Liver (tissue), 9 donors: Measurements from ENCODE around the gene ATR. TPM values are rescaled to one million over a fixed set of nuclear protein-coding genes. Genes with fewer than 3 reads are reported as not detected.

ENCODE experiments used
- DNase-seq: peaks from one replicate; pipeline ENCODE4 v3.0.0-alpha.2; 2017; ENCODE audit warnings: low spot score
- H3K27ac ChIP-seq, 2 donors: one replicate each; pipeline ENCODE4 v1.7.0; 2013; ENCODE audit warnings: inconsistent platforms in 2 of 2, low read length in 2 of 2, control low read depth in 1 of 2, low read depth in 1 of 2, mild to moderate bottlenecking in 1 of 2
- H3K27me3 ChIP-seq, 4 donors: one replicate each; pipeline versions ENCODE4 v1.6.1 to v1.7.0; 2013; ENCODE audit warnings: low read length in 3 of 4, inconsistent platforms in 1 of 4, mild to moderate bottlenecking in 1 of 4, moderate library complexity in 1 of 4; ENCODE audit not compliant: control insufficient read depth in 4 of 4, insufficient read depth in 4 of 4
- H3K36me3 ChIP-seq, 4 donors: one replicate each; pipeline versions ENCODE4 v1.6.1 to v1.7.0; 2013; ENCODE audit warnings: low read length in 3 of 4, mild to moderate bottlenecking in 3 of 4, low read depth in 1 of 4, moderate library complexity in 1 of 4; ENCODE audit not compliant: control insufficient read depth in 4 of 4, insufficient read depth in 3 of 4
- H3K4me1 ChIP-seq, 4 donors: one replicate each; pipeline versions ENCODE4 v1.6.1 to v1.7.0; 2013; ENCODE audit warnings: low read length in 3 of 4, mild to moderate bottlenecking in 3 of 4, moderate library complexity in 1 of 4; ENCODE audit not compliant: control insufficient read depth in 4 of 4, insufficient read depth in 4 of 4
- H3K4me3 ChIP-seq, 3 donors: one replicate each; pipeline versions ENCODE4 v1.6.1 to v1.7.0; 2013; ENCODE audit warnings: low read length in 3 of 3, control low read depth in 1 of 3, low read depth in 1 of 3, mild to moderate bottlenecking in 1 of 3
- H3K9ac ChIP-seq, 2 donors: one replicate each; pipeline ENCODE4 v1.7.0; 2013; ENCODE audit warnings: low read length in 2 of 2, mild to moderate bottlenecking in 2 of 2, moderate library complexity in 2 of 2, control low read depth in 1 of 2, low read depth in 1 of 2
- H3K9me3 ChIP-seq, 4 donors: one replicate each; pipeline versions ENCODE4 v1.6.1 to v1.7.0; 2013; ENCODE audit warnings: low read length in 3 of 4; ENCODE audit not compliant: control insufficient read depth in 4 of 4
- ATF3 ChIP-seq: IDR thresholded peaks from 2 replicates; pipeline ENCODE4 v1.6.1; 2016; ENCODE audit warnings: antibody characterized with exemption
- CTCF ChIP-seq: fragments of 150-350 bp; IDR thresholded peaks from 2 replicates; pipeline ENCODE4 v1.5.1; 2017; ENCODE audit warnings: improper control_type of control experiment, low read depth, low read length; ENCODE audit not compliant: missing input control
- EGR1 ChIP-seq, 2 donors: IDR thresholded peaks; 2 replicates each; pipeline ENCODE4 v1.6.1; 2016 to 2018; ENCODE audit warnings: antibody characterized with exemption in 2 of 2, low read depth in 2 of 2
- FOXA1 ChIP-seq: IDR thresholded peaks from 2 replicates; pipeline ENCODE4 v1.6.1; 2016; ENCODE audit warnings: antibody characterized with exemption
- FOXA2 ChIP-seq: IDR thresholded peaks from 2 replicates; pipeline ENCODE4 v1.6.1; 2016; ENCODE audit warnings: antibody characterized with exemption
- GABPA ChIP-seq, 2 donors: IDR thresholded peaks in 1 of 2; conservative IDR thresholded peaks in 1 of 2; 2 replicates each; pipeline ENCODE4 v1.6.1; 2016; ENCODE audit warnings: antibody characterized with exemption in 2 of 2, mild to moderate bottlenecking in 1 of 2, moderate library complexity in 1 of 2
- HNF4A ChIP-seq, 2 donors: conservative IDR thresholded peaks; 2 replicates each; pipeline ENCODE4 v1.6.1; 2016; ENCODE audit warnings: antibody characterized with exemption in 2 of 2, mild to moderate bottlenecking in 2 of 2
- HNF4G ChIP-seq: IDR thresholded peaks from 2 replicates; pipeline ENCODE4 v1.6.1; 2016; ENCODE audit warnings: antibody characterized with exemption
- JUND ChIP-seq, 2 donors: IDR thresholded peaks; 2 replicates each; pipeline ENCODE4 v1.6.1; 2016; ENCODE audit warnings: antibody characterized with exemption in 2 of 2
- MAX ChIP-seq: IDR thresholded peaks from 2 replicates; pipeline ENCODE4 v1.6.1; 2016; ENCODE audit warnings: antibody characterized with exemption
- NR2F2 ChIP-seq: IDR thresholded peaks from 2 replicates; pipeline ENCODE4 v1.6.1; 2016; ENCODE audit warnings: antibody characterized with exemption
- RAD21 ChIP-seq, 2 donors: IDR thresholded peaks; 2 replicates each; pipeline ENCODE4 v1.6.1; 2016; ENCODE audit warnings: antibody characterized with exemption in 2 of 2, mild to moderate bottlenecking in 2 of 2
- REST ChIP-seq: IDR thresholded peaks from 2 replicates; pipeline ENCODE4 v1.6.1; 2016; ENCODE audit warnings: antibody characterized with exemption, mild to moderate bottlenecking
- RXRA ChIP-seq, 2 donors: IDR thresholded peaks; 2 replicates each; pipeline ENCODE4 v1.6.1; 2017 to 2018; ENCODE audit warnings: antibody characterized with exemption in 2 of 2, mild to moderate bottlenecking in 1 of 2
- SP1 ChIP-seq: IDR thresholded peaks from 2 replicates; pipeline ENCODE4 v1.6.1; 2018; ENCODE audit warnings: antibody characterized with exemption, mild to moderate bottlenecking
- TAF1 ChIP-seq: conservative IDR thresholded peaks from 2 replicates; pipeline ENCODE4 v1.6.1; 2016; ENCODE audit warnings: antibody characterized with exemption, mild to moderate bottlenecking
- YY1 ChIP-seq: IDR thresholded peaks from 2 replicates; pipeline ENCODE4 v1.6.1; 2016; ENCODE audit warnings: antibody characterized with exemption, mild to moderate bottlenecking
- ZBTB33 ChIP-seq: IDR thresholded peaks from 2 replicates; pipeline ENCODE4 v1.6.1; 2016; ENCODE audit warnings: antibody characterized with exemption
- WGBS: extraction: QIAGEN DNeasy Blood & Tissue Kit; methylation state at CpG from one replicate; pipeline ENCODE4 v1.1.7; 2013; 5-methylcytosine and 5-hydroxymethylcytosine counted together
- polyA plus RNA-seq, 2 donors: library from polyadenylated mRNA; stranded (reverse) in 1 of 2; unstranded in 1 of 2; fragments of 200-250 nt in 1 of 2; fragments of >200 nt in 1 of 2; fragmentation: Nextera tagmentation in 1 of 2; extraction: Ambion mirVana in 1 of 2; gene quantifications; one replicate each; pipeline versions ENCODE4 v1.2.1 to v1.2.3, GENCODE V29; 2013 to 2015
- total RNA-seq, 2 donors: library from RNA; depleted of rRNA; stranded (reverse); fragments of >200 nt; gene quantifications; one replicate each; pipeline ENCODE4 v1.2.3, GENCODE V29; 2014
- donor health status: healthy.
- donor health status: healthy.
- donor health status: healthy.
- donor health status: healthy.
- donor health status: healthy.

ATR gene
- 10 to 100 TPM in 1 of 2 donors, 1 to 10 TPM in 1; 9.6 to 21.5 TPM for total RNA-seq
- polyA plus RNA-seq: 10 to 100 TPM in 1 of 2 donors, 1 to 10 TPM in 1; 5.0 to 14.5 TPM

GRCh38 chr3:142578329-142579223 lies at the start of gene ATR:
Gene ATR (minus strand): TSS chr3:142578733. CDS start chr3:142578704, 29 bp downstream.
- peaks cover 2 to 19% (median 7%) of the 10 kb centered on the region in 4 donors for H3K4me1 ChIP-seq
- under 1% methylated on average over 65 of the region's 65 CpGs for WGBS

More at GRCh38 chr3:142578329-142579223, at the start of gene ATR:
- Histone ChIP-seq H3K4me3 (peak within 1 kb of the TSS; percentile 82 to 100 (median 86)), H3K27ac (peak within 1 kb of the TSS; percentile 95), H3K9me3 (no peaks in the 10 kb centered on the region), H3K36me3 (no peaks in the 10 kb centered on the region), H3K9ac (peak within 1 kb of the TSS; percentile 95 to 100), H3K27me3 (no peaks in the 10 kb centered on the region)
- DNase-seq: peak; percentile 97
- TF ChIP-seq JUND (IDR thresholded peaks at IDR 0.05) (peak in 1 of 2 donors; percentile 63), YY1 (peak; percentile 94), MAX (peak; percentile 92), FOXA2 (no peak), ZBTB33 (peak; percentile 97), ATF3 (peak; percentile 45), GABPA (IDR thresholded peaks at IDR 0.05 in 1 of 2, conservative IDR thresholded peaks at IDR 0.05 in 1 of 2) (peak; percentile 73 to 93), CTCF (no peak), REST (peak; percentile 66), NR2F2 (peak; percentile 37), EGR1 (IDR thresholded peaks at IDR 0.05; ENCODE audit: low read depth in 2 of 2) (peak; percentile 57 to 79), FOXA1 (no peak), SP1 (peak; percentile 82), TAF1 (peak; percentile 93), HNF4G (no peak), HNF4A (conservative IDR thresholded peaks at IDR 0.05) (peak; percentile 3 to 52), RXRA (IDR thresholded peaks at IDR 0.05) (peak; percentile 70 to 82), RAD21 (IDR thresholded peaks at IDR 0.05) (peak; percentile 33 to 58)
